Activated CD8-positive, alpha-beta T cell treated with anti-CD3 and anti-CD28 coated beads for 36 hours (primary cell): ENCODE measurements around the gene SPAG17. TPM values are rescaled to one million over a fixed set of nuclear protein-coding genes. Genes with fewer than 3 reads are reported as not detected.
"Not testable (repeated sequence)": the region's sequence is repeated elsewhere in the genome, so short reads cannot be mapped to it uniquely, and the experiment has no call there.

ENCODE experiments used
- ATAC-seq: fragments of 200-7000 bp; cut with Tn5 transposase; one replicate; pipeline ENCODE4 v1.10.0; 2021; ENCODE audit warnings: mild to moderate bottlenecking, moderate library complexity
- CTCF ChIA-PET: fragments of 350-600 bp; sonication (Branson Sonifier 250); formaldehyde crosslinking; loops from one replicate; lab custom pipeline; 2021; ENCODE audit warnings: antibody characterized with exemption; lab: Charles Lee
- POLR2A ChIA-PET: fragments of 350-600 bp; sonication (Branson Sonifier 250); formaldehyde crosslinking; loops from one replicate; lab custom pipeline; 2021; ENCODE audit warnings: antibody characterized with exemption; lab: Charles Lee
- DNase-seq: peaks from one replicate; pipeline ENCODE4 v3.0.0-alpha.2; 2020
- H3K27ac Mint-ChIP-seq: one replicate; pipeline ENCODE4 v1.8.0; 2021; ENCODE audit warnings: mild to moderate bottlenecking, mixed read lengths
- H3K27me3 Mint-ChIP-seq: one replicate; pipeline ENCODE4 v1.8.0; 2021; ENCODE audit warnings: mixed read lengths
- H3K36me3 Mint-ChIP-seq: one replicate; pipeline ENCODE4 v1.8.0; 2021; ENCODE audit warnings: low read depth, mixed read lengths
- H3K4me1 Mint-ChIP-seq: one replicate; pipeline ENCODE4 v1.8.0; 2021; ENCODE audit warnings: low read depth, mixed read lengths
- H3K4me3 Mint-ChIP-seq: one replicate; pipeline ENCODE4 v1.8.0; 2021; ENCODE audit warnings: mild to moderate bottlenecking, moderate library complexity, mixed read lengths
- H3K9me3 Mint-ChIP-seq: one replicate; pipeline ENCODE4 v1.8.0; 2021; ENCODE audit warnings: mixed read lengths
- CTCF ChIP-seq: fragments of 200-600 bp; IDR thresholded peaks from one replicate; pipeline ENCODE4 v1.8.0; 2022; ENCODE audit warnings: antibody characterized with exemption, mild to moderate bottlenecking
- intact Hi-C: fragments of 100-400 bp; cut with micrococcal nuclease; formaldehyde crosslinking; loops from one replicate; pipeline ENCODE4 v1.10.0; 2022
- total RNA-seq, 2 experiments: library from RNA; stranded (reverse); gene quantifications; one replicate each; pipeline ENCODE4 v1.2.3, GENCODE V29; 2021

The SPAG17 gene
- total RNA-seq, 2 experiments from 2014 or later, result not detected

DNA sequence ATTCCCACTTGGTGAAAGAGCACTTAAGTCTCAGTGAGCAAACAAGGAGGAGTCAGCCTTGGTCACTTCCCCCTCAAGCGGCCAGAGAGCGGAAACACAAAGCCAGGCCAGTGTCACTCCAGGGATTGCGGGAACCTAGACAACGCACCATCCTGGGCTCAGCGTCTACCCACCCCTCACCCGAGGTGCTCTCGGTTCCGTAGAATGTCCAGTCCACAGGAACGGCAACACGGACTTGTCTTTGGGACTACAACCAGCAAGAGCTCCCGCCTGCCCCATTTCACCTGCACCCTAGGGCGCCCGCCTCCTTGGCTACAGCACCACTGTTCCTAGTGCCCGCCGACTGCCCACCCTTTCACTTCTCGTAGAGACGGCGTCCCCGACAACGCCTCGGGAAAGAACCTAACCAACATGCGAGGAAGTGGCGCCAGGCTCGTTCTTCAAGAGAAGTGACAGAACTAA, 256.1 kb downstream of the SPAG17 start:
- intact Hi-C loops, result no loop called here
- no peak for TF ChIP-seq CTCF
- peak; percentile 73 for DNase-seq

GRCh38 chr1:117925981-117926380, 259.0 kb downstream of the SPAG17 start:
- DNase-seq, result no peak
- ATAC-seq, result no peak
- Mint-ChIP-seq H3K27ac (no peak overlapping the region), H3K4me3 (no peak overlapping the region), H3K9me3 (no peaks in the 10 kb centered on the region), H3K36me3 (peaks cover 18% of the 10 kb centered on the region), H3K4me1 (peaks cover 31% of the 10 kb centered on the region), H3K27me3 (no peaks in the 10 kb centered on the region)
- TF ChIP-seq CTCF, result no peak
- intact Hi-C loops, result no loop called here
- CTCF ChIA-PET, result interaction anchor here (1.0 to 1.7 kb wide), 2 partner anchors 8 to 172 kb away, joined by 3 to 6 read pairs; no protein-coding TSS in a partner anchor
- POLR2A ChIA-PET, result no interaction called here

More for the DNA sequence above, 256.1 kb downstream of the SPAG17 start:
- Mint-ChIP-seq H3K4me1 (peaks cover 56% of the 10 kb centered on the region), H3K27me3 (no peaks in the 10 kb centered on the region), H3K4me3 (peak overlapping the region; percentile 99), H3K36me3 (peaks cover 38% of the 10 kb centered on the region), H3K27ac (peak overlapping the region; percentile 91), H3K9me3 (no peaks in the 10 kb centered on the region)
- CTCF ChIA-PET, result interaction anchor here (1.1 to 2.4 kb wide), 4 partner anchors 11 to 171 kb away, joined by 3 to 17 read pairs (median 4); no protein-coding TSS in a partner anchor
- POLR2A ChIA-PET, result interaction anchor here (0.8 to 2.0 kb wide), 4 partner anchors 32 to 1211 kb away, joined by 3 to 4 read pairs (median 4); partner anchors contain the start of gene WARS2
- peak; percentile 52 for ATAC-seq

DNA sequence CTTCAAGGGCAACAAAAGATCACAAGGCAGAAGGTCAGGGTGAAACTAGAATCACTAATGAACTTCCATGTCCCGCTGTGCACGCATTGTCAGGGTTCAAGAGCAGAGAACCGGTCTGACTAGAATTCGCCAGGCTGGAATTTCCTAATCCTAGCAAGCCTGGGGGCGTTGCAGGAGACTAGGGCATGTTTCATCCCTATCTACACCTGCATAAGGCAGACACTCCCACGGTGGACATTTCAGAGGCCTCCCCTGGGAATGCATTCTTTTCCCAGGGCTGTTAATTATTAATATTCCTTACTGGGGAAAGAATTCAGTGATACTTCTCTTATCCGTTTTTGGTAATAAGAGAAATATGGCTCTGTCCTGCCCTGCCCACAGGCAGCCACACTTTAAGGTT, 262.3 kb downstream of the SPAG17 start:
- H3K4me3 Mint-ChIP-seq, DNase-seq, H3K9me3 Mint-ChIP-seq, POLR2A ChIA-PET, intact Hi-C loops, H3K27me3 Mint-ChIP-seq, ATAC-seq, H3K27ac Mint-ChIP-seq: not testable (repeated sequence)
- CTCF ChIA-PET, result interaction anchor here (1.3 kb wide), 1 partner anchor 24 kb away, joined by 3 read pairs; no protein-coding TSS in a partner anchor
- peaks cover 17% of the 10 kb centered on the region for H3K36me3 Mint-ChIP-seq
- peaks cover 12% of the 10 kb centered on the region for H3K4me1 Mint-ChIP-seq

DNA sequence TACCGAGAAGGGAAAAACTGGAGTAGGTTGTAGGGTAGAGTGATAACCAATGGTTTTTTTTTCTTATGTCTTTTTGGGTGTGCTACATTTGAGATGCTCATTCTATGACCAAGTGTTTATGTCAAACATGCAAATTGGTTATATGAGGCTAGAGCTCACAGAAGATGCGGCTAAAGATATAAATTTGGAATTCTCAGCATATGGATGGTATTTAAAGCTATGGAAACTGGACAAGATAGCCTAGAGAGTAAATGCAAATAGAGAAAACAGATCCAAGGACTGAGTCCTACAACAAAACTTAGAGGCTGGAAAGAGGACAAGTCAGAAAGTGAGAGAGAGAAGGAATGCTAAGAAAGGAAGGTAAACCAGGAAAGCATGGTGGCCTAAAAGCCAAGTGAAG, 263.0 kb downstream of the SPAG17 start:
- DNase-seq (no peak), ATAC-seq (no peak)
- no peak for TF ChIP-seq CTCF
- CTCF ChIA-PET, result interaction anchor here (1.3 kb wide), 1 partner anchor 23 kb away, joined by 3 read pairs; no protein-coding TSS in a partner anchor
- POLR2A ChIA-PET, result no interaction called here
- Mint-ChIP-seq H3K4me1 (peaks cover 8% of the 10 kb centered on the region), H3K4me3 (no peak overlapping the region), H3K36me3 (peaks cover 23% of the 10 kb centered on the region), H3K27ac (no peak overlapping the region), H3K9me3 (no peaks in the 10 kb centered on the region), H3K27me3 (no peaks in the 10 kb centered on the region)
- intact Hi-C loops, result no loop called here

- ATAC-seq (no peak), DNase-seq (no peak)
- Mint-ChIP-seq H3K27me3 (no peaks in the 10 kb centered on the region), H3K9me3 (no peaks in the 10 kb centered on the region), H3K4me1 (no peaks in the 10 kb centered on the region), H3K4me3 (no peak overlapping the region), H3K36me3 (peaks cover 42% of the 10 kb centered on the region), H3K27ac (no peak overlapping the region)
- POLR2A ChIA-PET, result no interaction called here
- intact Hi-C loops, result no loop called here
- CTCF ChIA-PET, result no interaction called here
- no peak for TF ChIP-seq CTCF
Measured at GRCh38 chr1:117919376-117919775, 265.7 kb downstream of the SPAG17 start.
